Smooth muscle cell (in vitro differentiated cells): Measurements from ENCODE around the gene MCC. TPM values are rescaled to one million over a fixed set of nuclear protein-coding genes. Genes with fewer than 3 reads are reported as not detected.

ENCODE experiments used
- DNase-seq: peaks from one replicate; lab custom pipeline; 2025; ENCODE audit not compliant: unreplicated experiment; lab: John Stamatoyannopoulos, UW
- H2AFZ ChIP-seq: fragments of 200-600 bp; sonication (generic); 2 replicates; pipeline ENCODE4 v1.6.0; 2016; ENCODE audit warnings: antibody characterized with exemption, low read depth, mild to moderate bottlenecking
- H3F3A ChIP-seq: fragments of 200-600 bp; sonication (generic); 2 replicates; pipeline ENCODE4 v1.6.0; 2017; ENCODE audit warnings: antibody characterized with exemption, low read depth
- H3K27ac ChIP-seq: fragments of 200-600 bp; sonication (generic); 2 replicates; pipeline ENCODE4 v1.5.1; 2016; ENCODE audit warnings: low read depth, mild to moderate bottlenecking
- H3K27me3 ChIP-seq: fragments of 200-600 bp; sonication (generic); 2 replicates; pipeline ENCODE4 v1.6.1; 2016; ENCODE audit warnings: low read depth, mild to moderate bottlenecking
- H3K36me3 ChIP-seq: fragments of 200-600 bp; sonication (generic); 2 replicates; pipeline ENCODE4 v1.5.1; 2016; ENCODE audit warnings: low read depth
- H3K4me1 ChIP-seq: fragments of 200-600 bp; sonication (generic); 2 replicates; pipeline ENCODE4 v1.5.1; 2016; ENCODE audit warnings: low read depth
- H3K4me2 ChIP-seq: fragments of 200-600 bp; sonication (generic); 2 replicates; pipeline ENCODE4 v1.6.0; 2016; ENCODE audit warnings: mild to moderate bottlenecking
- H3K4me3 ChIP-seq: fragments of 200-600 bp; sonication (generic); 2 replicates; pipeline ENCODE4 v1.5.1; 2016; ENCODE audit warnings: mild to moderate bottlenecking
- H3K79me2 ChIP-seq: fragments of 200-600 bp; sonication (generic); 2 replicates; pipeline ENCODE4 v1.6.0; 2016; ENCODE audit warnings: low read depth, mild to moderate bottlenecking
- H3K9ac ChIP-seq: fragments of 200-600 bp; sonication (generic); 2 replicates; pipeline ENCODE4 v1.6.0; 2016; ENCODE audit warnings: low read depth
- H3K9me3 ChIP-seq: fragments of 200-600 bp; sonication (generic); replicated peaks from 2 replicates; pipeline ENCODE4 v1.5.1; 2016; ENCODE audit warnings: low read depth
- H4K20me1 ChIP-seq: fragments of 200-600 bp; sonication (generic); 2 replicates; pipeline ENCODE4 v1.6.0; 2016; ENCODE audit warnings: low read depth
- CTCF ChIP-seq: fragments of 200-600 bp; sonication (generic); IDR thresholded peaks from 2 replicates; pipeline ENCODE4 v1.5.1; 2017; ENCODE audit warnings: borderline replicate concordance, mild to moderate bottlenecking, antibody characterized with exemption; ENCODE audit not compliant: insufficient read depth, poor library complexity, severe bottlenecking
- WGBS: methylation state at CpG from one replicate; pipeline ENCODE4 v1.1.7; 2016; ENCODE audit warnings: low lambda C conversion rate; 5-methylcytosine and 5-hydroxymethylcytosine counted together
- polyA plus RNA-seq: library from polyadenylated mRNA; unstranded; fragments of >200 nt; fragmentation: Nextera tagmentation; extraction: Ambion mirVana; gene quantifications from 2 replicates; pipeline ENCODE4 v1.2.1, GENCODE V29; 2016
- total RNA-seq: library from RNA; depleted of rRNA; stranded (reverse); fragments of >200 nt; gene quantifications from 2 replicates; pipeline ENCODE4 v1.2.3, GENCODE V29; 2014

Gene MCC
- total and polyA plus RNA-seq, 2 experiments from 2014 or later: 5.8 to 19.2 TPM

- H2AFZ ChIP-seq: no peak overlapping the region
- H3K9me3 ChIP-seq: no peaks in the 10 kb centered on the region
- no peaks in the 10 kb centered on the region for H3K27me3 ChIP-seq
- no peaks in the 10 kb centered on the region for H3F3A ChIP-seq
- TF ChIP-seq CTCF: no peak
- no peak overlapping the region for H3K4me3 ChIP-seq
- no peaks in the 10 kb centered on the region for H3K4me1 ChIP-seq
- H3K27ac ChIP-seq: peak overlapping the region; percentile 73
- H3K79me2 ChIP-seq: no peaks in the 10 kb centered on the region
- H3K4me2 ChIP-seq: peak overlapping the region; percentile 20
- no peaks in the 10 kb centered on the region for H3K36me3 ChIP-seq
- WGBS: 34% methylated on average over 9 of the region's 9 CpGs
- DNase-seq: no peak
- no peaks in the 10 kb centered on the region for H4K20me1 ChIP-seq
- peak overlapping the region; percentile 12 for H3K9ac ChIP-seq
Observed at GRCh38 chr5:113050721-113051382, 437.4 kb downstream of the MCC start.

GRCh38 chr5:113048931-113049330 is 439.3 kb downstream of the MCC start:
- H3K9ac ChIP-seq: no peak overlapping the region
- no peak for TF ChIP-seq CTCF
- no peaks in the 10 kb centered on the region for H3K27me3 ChIP-seq
- DNase-seq: no peak
- no peaks in the 10 kb centered on the region for H4K20me1 ChIP-seq
- no peak overlapping the region for H3K27ac ChIP-seq
- H3K79me2 ChIP-seq: no peaks in the 10 kb centered on the region
- H3K9me3 ChIP-seq: no peaks in the 10 kb centered on the region
- no peaks in the 10 kb centered on the region for H3F3A ChIP-seq
- H3K36me3 ChIP-seq: no peaks in the 10 kb centered on the region
- H3K4me2 ChIP-seq: no peak overlapping the region
- 96% methylated on average over 10 of the region's 10 CpGs for WGBS
- no peaks in the 10 kb centered on the region for H3K4me1 ChIP-seq
- H3K4me3 ChIP-seq: no peak overlapping the region
- H2AFZ ChIP-seq: no peak overlapping the region

GRCh38 chr5:113047733-113048652 is 440.3 kb downstream of the MCC start:
- peak overlapping the region; percentile 58 for H3K27ac ChIP-seq
- no peak overlapping the region for H2AFZ ChIP-seq
- 91% methylated on average over 11 of the region's 11 CpGs for WGBS

More at GRCh38 chr5:113047733-113048652, 440.3 kb downstream of the MCC start:
- Histone ChIP-seq H3K9ac (no peak overlapping the region), H3K4me1 (no peaks in the 10 kb centered on the region), H3K79me2 (no peaks in the 10 kb centered on the region), H3F3A (peaks cover 3% of the 10 kb centered on the region), H3K9me3 (no peaks in the 10 kb centered on the region), H3K36me3 (no peaks in the 10 kb centered on the region), H4K20me1 (no peaks in the 10 kb centered on the region), H3K27me3 (no peaks in the 10 kb centered on the region), H3K4me3 (no peak overlapping the region), H3K4me2 (no peak overlapping the region)
- DNase-seq: no peak
- TF ChIP-seq CTCF: no peak
